Breast epithelium (tissue), 4 donors: ENCODE results near the gene PYGB. TPM values are rescaled to one million over a fixed set of nuclear protein-coding genes. Genes with fewer than 3 reads are reported as not detected.
A peak's percentile ranks its signal among the peaks of the same experiment; 100 is the strongest.

Experiments used
- DNase-seq, 2 donors: peaks; one replicate each; pipeline ENCODE4 v3.0.0-alpha.2; 2019; ENCODE audit warnings: low spot score in 2 of 2
- H3K27ac ChIP-seq, 2 donors: fragments of 200-600 bp; sonication (generic) in 1 of 2; one replicate each; pipeline ENCODE4 v1.5.1; 2016 to 2019; ENCODE audit warnings: mild to moderate bottlenecking in 1 of 2
- H3K27me3 ChIP-seq, 2 donors: fragments of 200-600 bp; sonication (generic) in 1 of 2; one replicate each; pipeline versions ENCODE4 v1.5.1 to v1.6.0; 2017 to 2019; ENCODE audit warnings: control low read depth in 1 of 2, mild to moderate bottlenecking in 1 of 2
- H3K36me3 ChIP-seq: fragments of 200-600 bp; one replicate; pipeline ENCODE4 v1.5.1; 2019
- H3K4me1 ChIP-seq, 2 donors: fragments of 200-600 bp; sonication (generic); one replicate each; pipeline ENCODE4 v1.5.1; 2016 to 2019; ENCODE audit warnings: control low read depth in 1 of 2
- H3K4me3 ChIP-seq, 3 donors: fragments of 200-600 bp; sonication (generic); 1 replicate in 2 of 3; 2 replicates in 1 of 3; pipeline ENCODE4 v1.5.1; 2016 to 2019; ENCODE audit warnings: mild to moderate bottlenecking in 3 of 3, moderate library complexity in 2 of 3
- H3K9me3 ChIP-seq, 2 donors: fragments of 200-600 bp; sonication (generic) in 1 of 2; one replicate each; pipeline ENCODE4 v1.5.1; 2016 to 2019; ENCODE audit warnings: control low read depth in 1 of 2
- POLR2A ChIP-seq: fragments of 450-650 bp; IDR thresholded peaks from one replicate; pipeline ENCODE4 v1.6.1; 2016; ENCODE audit warnings: antibody characterized with exemption, mild to moderate bottlenecking, moderate library complexity
- POLR2AphosphoS5 ChIP-seq, 3 donors: sonication (generic); formaldehyde crosslinking; IDR thresholded peaks; one replicate each; pipeline ENCODE4 v1.6.1; 2017; ENCODE audit warnings: antibody characterized with exemption in 3 of 3
- intact Hi-C: fragments of 100-400 bp; cut with DNase I; formaldehyde crosslinking; loops from one replicate; pipeline ENCODE4 v1.15.1; 2023; ENCODE audit warnings: low total_unique reads
- total RNA-seq, 3 donors: library from RNA; depleted of rRNA; stranded (reverse); fragments of >200 nt; gene quantifications; one replicate each; pipeline ENCODE4 v1.1.0, GENCODE V29; 2016
- TF ChIP-seq, protein P1 (sequence below), 3 donors: fragments of 450-650 bp; IDR thresholded peaks; one replicate each; pipeline ENCODE4 v1.5.1; 2016 to 2017; ENCODE audit warnings: antibody characterized with exemption in 3 of 3, mild to moderate bottlenecking in 3 of 3, moderate library complexity in 3 of 3

PYGB gene
- total RNA-seq, 3 donors from 2014 or later = 95.7 to 128 (median 121) TPM

GRCh38 chr20:25272223-25273000 is 24.5 kb downstream of the PYGB start:
- no peaks in the 10 kb centered on the region for H3K27me3 ChIP-seq
- H3K36me3 ChIP-seq = peaks cover 3% of the 10 kb centered on the region
- H3K4me3 ChIP-seq = no peak overlapping the region
- no peaks in the 10 kb centered on the region for H3K9me3 ChIP-seq
- intact Hi-C loops = no loop called here
- H3K27ac ChIP-seq = peak overlapping the region; percentile 40 to 71
- peaks cover 0 to 3% of the 10 kb centered on the region in 2 donors for H3K4me1 ChIP-seq
- peak in 1 of 2 donors; percentile 17 for DNase-seq
- TF ChIP-seq POLR2AphosphoS5 (IDR thresholded peaks at IDR 0.05) = no peak
- no peak for TF ChIP-seq POLR2A
- TF ChIP-seq, protein P1, sequence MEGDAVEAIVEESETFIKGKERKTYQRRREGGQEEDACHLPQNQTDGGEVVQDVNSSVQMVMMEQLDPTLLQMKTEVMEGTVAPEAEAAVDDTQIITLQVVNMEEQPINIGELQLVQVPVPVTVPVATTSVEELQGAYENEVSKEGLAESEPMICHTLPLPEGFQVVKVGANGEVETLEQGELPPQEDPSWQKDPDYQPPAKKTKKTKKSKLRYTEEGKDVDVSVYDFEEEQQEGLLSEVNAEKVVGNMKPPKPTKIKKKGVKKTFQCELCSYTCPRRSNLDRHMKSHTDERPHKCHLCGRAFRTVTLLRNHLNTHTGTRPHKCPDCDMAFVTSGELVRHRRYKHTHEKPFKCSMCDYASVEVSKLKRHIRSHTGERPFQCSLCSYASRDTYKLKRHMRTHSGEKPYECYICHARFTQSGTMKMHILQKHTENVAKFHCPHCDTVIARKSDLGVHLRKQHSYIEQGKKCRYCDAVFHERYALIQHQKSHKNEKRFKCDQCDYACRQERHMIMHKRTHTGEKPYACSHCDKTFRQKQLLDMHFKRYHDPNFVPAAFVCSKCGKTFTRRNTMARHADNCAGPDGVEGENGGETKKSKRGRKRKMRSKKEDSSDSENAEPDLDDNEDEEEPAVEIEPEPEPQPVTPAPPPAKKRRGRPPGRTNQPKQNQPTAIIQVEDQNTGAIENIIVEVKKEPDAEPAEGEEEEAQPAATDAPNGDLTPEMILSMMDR (IDR thresholded peaks at IDR 0.05) = no peak

DNA sequence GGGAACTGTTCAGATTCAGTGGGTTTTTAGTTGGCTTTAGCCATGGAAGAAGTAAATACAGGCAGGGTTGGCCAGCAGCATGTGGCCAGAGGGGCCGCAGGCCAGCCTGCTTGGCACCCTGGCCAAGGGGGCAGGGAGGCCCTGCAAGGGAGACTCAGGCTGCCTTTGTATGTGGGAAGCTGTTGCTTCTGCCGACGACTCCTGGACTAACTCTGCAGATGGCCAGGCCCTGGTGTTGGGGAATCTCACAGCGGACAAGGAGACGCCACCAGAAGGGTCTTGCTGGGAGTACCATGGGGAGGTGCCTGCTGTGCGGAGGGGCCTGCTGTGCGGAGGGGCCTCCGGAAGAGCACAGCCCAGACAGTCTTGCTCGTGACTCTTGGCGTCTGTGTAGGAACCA is 25.2 kb downstream of the PYGB start:
- H3K27ac ChIP-seq = peak overlapping the region; percentile 40 to 71
- no peak overlapping the region for H3K4me3 ChIP-seq
- TF ChIP-seq POLR2AphosphoS5 (IDR thresholded peaks at IDR 0.05) = no peak
- intact Hi-C loops = no loop called here
- peaks cover 0 to 3% of the 10 kb centered on the region in 2 donors for H3K4me1 ChIP-seq
- H3K9me3 ChIP-seq = no peaks in the 10 kb centered on the region
- peaks cover 4% of the 10 kb centered on the region for H3K36me3 ChIP-seq
- no peaks in the 10 kb centered on the region for H3K27me3 ChIP-seq
- peak in 1 of 2 donors; percentile 23 for DNase-seq

- H3K36me3 ChIP-seq = peaks cover 4% of the 10 kb centered on the region
- no peaks in the 10 kb centered on the region for H3K27me3 ChIP-seq
- H3K9me3 ChIP-seq = no peaks in the 10 kb centered on the region
- no peak overlapping the region for H3K4me3 ChIP-seq
- intact Hi-C loops = no loop called here
- DNase-seq = peak in 1 of 2 donors; percentile 70
- peak overlapping the region in 1 of 2 donors; percentile 71 for H3K27ac ChIP-seq
- peaks cover 0 to 3% of the 10 kb centered on the region in 2 donors for H3K4me1 ChIP-seq
- no peak for TF ChIP-seq POLR2AphosphoS5 (IDR thresholded peaks at IDR 0.05)
- TF ChIP-seq, protein P1 (IDR thresholded peaks at IDR 0.05) = no peak
Measured at GRCh38 chr20:25273541-25274358, 25.9 kb downstream of the PYGB start.

GRCh38 chr20:25274481-25274880 is 26.6 kb downstream of the PYGB start:
- Histone ChIP-seq H3K27ac (no peak overlapping the region), H3K9me3 (no peaks in the 10 kb centered on the region), H3K4me1 (peaks cover 0 to 3% of the 10 kb centered on the region in 2 donors), H3K36me3 (peaks cover 4% of the 10 kb centered on the region), H3K4me3 (no peak overlapping the region), H3K27me3 (no peaks in the 10 kb centered on the region)
- peak; percentile 15 to 36 for DNase-seq
- intact Hi-C loops = no loop called here
- TF ChIP-seq POLR2A (no peak), POLR2AphosphoS5 (IDR thresholded peaks at IDR 0.05) (no peak)

GRCh38 chr20:25274891-25275812 is 27.3 kb downstream of the PYGB start:
- Histone ChIP-seq H3K27ac (no peak overlapping the region), H3K9me3 (no peaks in the 10 kb centered on the region), H3K4me1 (peaks cover 3 to 5% of the 10 kb centered on the region in 2 donors), H3K36me3 (peaks cover 4% of the 10 kb centered on the region), H3K4me3 (no peak overlapping the region), H3K27me3 (no peaks in the 10 kb centered on the region)
- peak; percentile 11 to 38 for DNase-seq
- TF ChIP-seq, protein P1 (IDR thresholded peaks at IDR 0.05) = no peak
- TF ChIP-seq POLR2AphosphoS5 (IDR thresholded peaks at IDR 0.05) (no peak), POLR2A (no peak)
- intact Hi-C loops = no loop called here
